Measurements from ENCODE around the gene OR51M1.

OR51M1 gene

DNA sequence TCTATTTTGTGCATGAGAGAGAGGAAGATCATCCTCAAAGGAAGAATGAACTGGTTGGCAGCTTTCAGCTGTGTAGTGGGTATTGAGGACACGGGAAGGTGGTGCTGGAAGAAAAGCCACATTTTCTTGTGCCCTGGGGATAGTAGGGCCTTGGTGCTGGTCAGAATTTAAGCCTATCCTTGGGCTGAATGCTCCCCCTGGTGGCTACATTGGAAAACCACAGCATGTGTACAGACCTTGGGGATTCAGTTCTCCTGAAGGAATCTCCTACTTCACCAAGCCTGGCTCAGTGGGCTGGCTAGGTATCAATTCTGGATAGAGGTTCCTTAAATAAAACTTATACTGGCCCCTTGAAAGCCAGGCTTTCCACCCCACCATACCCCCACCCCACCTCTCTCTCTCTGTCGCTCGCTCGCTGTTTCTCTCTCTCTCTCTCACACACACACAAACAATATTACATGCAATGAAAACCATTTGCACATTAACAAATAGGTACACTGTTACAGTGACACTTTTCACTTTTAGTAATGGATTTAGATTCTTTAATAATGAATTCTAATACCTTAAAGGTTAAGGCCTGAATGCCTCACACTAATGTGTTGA lies 2.8 kb upstream of the OR51M1 start:
- no peak for DNase-seq (ENCODE audit: extremely low read depth in 1 of 2, low read depth in 1 of 2)

DNA sequence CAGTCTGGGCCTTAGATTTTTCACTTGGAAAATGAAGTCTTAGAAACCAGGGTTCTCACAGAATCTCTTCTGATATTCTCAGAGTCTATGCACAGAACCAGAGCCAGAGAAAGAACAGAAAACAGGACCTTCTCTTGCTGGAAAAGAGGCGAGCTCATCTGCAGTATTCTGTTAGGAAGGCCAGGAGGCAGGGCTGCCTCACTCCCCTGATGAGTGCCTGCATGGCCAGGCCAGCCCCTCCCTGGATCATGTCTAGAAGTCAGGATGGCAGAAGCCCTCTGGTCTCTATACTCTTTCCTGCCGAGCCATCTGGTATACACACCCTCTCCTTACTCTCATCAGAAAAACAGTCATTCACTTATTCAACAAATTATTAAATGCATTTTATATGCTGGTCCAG lies 723 bp downstream of the OR51M1 start:
- DNase-seq (ENCODE audit: extremely low read depth in 1 of 2, low read depth in 1 of 2): no peak

DNA sequence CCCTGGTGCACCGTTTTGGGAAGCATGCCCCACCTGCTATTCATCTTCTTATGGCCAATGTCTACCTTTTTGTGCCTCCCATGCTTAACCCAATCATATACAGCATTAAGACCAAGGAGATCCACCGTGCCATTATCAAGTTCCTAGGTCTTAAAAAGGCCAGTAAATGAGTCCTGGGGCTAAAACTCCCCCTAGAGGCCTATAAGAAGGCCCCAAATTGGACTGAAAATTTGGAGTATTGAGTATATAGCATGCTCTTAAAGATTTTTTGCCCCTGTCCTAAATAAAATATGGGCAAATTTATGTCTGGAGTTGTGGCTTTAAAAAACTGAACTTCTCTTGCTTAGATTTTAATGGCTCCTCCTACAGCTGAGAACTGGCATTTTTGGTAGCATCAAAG lies 6.6 kb downstream of the OR51M1 start:
- no peak for DNase-seq (ENCODE audit: extremely low read depth in 1 of 2, low read depth in 1 of 2)

DNA sequence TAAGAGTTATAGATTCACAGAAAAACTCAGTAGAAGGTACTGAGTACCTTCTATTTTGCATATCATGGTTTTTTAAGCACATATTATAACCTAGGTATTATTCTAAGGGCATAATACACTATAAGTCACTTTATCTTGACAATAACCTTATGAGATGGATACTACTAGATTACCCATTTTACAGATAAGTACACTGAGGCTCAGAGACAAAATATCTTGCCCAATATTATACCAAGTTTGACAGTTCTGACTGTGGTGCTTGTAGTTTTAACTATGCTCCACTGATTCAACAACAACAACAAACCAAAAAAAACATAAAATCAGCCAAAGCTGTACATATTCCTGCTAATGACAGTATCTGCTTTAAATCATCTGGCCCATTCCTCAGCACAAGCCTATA lies 10.5 kb downstream of the OR51M1 start:
- DNase-seq (ENCODE audit: extremely low read depth in 1 of 2, low read depth in 1 of 2): no peak

DNA sequence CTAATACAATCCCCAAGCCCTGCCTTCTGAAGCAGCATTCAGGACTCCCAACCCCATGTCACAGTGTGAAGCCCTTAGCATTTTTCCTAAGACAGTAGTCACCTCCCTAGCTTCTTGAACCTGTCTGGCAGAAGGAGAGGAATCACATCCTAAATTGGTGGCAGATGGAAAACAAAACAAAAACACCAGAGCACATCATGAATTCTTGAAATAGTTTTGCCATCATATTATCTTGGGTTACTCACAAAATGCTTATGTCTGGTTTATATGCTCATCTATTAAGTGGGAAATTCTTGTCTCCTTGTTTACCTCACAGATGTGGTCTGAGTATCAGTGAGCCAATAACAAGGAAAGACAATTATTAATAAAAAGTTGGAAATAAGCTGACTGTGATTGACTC lies 15.3 kb downstream of the OR51M1 start:
- no peak for DNase-seq (ENCODE audit: extremely low read depth in 1 of 2, low read depth in 1 of 2)

DNA sequence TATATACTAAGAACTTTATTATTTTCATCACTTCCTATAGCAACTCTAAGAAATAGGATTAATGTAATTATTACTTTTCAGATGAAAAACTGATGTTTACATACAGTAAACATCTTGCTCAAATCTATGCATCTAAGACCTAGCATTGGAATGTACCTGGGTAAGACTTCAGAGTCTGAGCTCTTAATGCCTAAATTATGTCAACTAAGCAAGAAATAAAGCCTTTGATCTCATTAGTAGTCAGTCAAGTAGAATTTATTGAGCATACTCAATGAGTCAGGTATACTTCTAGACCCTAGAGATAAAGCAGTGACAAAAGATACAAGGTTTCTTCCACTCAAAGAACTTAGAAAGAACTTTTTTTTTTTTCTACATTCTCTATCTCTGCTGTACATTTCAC lies 21.6 kb downstream of the OR51M1 start:
- no peak for DNase-seq (ENCODE audit: extremely low read depth in 1 of 2, low read depth in 1 of 2)

DNA sequence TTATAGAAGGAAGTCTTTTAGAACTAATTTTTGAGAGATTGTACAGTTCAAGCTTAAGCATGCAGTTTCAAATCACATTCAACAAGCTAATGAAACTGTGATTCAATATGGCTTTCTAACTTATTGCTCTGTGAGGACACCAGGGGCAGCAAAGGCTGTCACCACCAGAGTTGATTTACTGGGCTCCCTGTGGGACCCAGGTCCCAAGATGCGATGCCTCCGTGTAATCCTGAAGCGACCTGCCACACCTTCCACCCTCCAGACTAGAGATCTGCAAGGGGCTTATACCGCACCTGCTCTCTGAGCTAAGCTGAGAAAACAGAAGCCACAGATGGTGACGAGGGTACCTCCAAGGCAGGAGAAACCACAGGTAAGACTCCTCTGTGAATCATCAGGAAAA lies 37.4 kb downstream of the OR51M1 start:
- no peak for DNase-seq (ENCODE audit: extremely low read depth in 1 of 2, low read depth in 1 of 2)

DNA sequence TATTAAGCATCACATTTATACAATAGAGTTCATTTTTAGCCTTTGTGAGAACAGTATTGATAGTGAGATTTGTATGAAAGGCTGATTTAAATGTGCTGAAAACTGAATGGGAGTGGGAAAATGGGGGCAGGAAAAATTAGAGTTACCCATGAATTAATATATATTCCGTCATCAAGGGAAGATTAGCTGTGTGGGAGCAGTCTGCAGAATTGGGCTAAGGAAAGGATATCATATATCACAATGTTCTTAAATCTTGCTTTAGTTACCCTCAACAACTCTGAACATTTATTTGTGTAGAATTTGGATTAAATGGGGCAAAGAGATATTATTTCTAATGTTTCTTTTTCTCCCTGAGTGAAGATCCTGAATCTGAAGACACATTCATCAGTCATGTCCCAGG lies 38.2 kb downstream of the OR51M1 start, which contains the start of gene OR51Q1:
TSS of gene OR51Q1 (plus strand) at position 301 of the 400 bp plus-strand sequence. CDS start at position 391, 90 bp downstream.
- DNase-seq (ENCODE audit: extremely low read depth in 1 of 2, low read depth in 1 of 2): no peak

DNA sequence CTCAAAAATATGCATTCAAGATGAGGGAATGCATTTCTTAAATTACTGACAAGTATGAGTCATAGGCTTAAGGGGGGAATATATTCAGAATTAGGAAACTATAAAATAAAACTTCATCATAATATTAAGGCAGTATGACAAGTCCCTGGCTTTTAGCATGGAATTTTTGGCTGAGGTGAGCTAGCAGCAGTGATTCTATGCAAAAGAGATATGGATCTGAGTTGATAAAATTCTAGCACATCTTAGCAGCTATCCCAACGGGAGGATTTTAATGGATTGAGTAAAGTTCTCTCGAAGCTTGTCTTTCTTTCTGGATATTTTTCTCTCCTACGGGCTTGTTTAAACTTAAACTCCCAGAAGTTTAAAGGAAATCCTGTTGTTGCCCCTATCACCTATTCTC lies 39.5 kb downstream of the OR51M1 start:
- no peak for DNase-seq (ENCODE audit: extremely low read depth in 1 of 2, low read depth in 1 of 2)

DNA sequence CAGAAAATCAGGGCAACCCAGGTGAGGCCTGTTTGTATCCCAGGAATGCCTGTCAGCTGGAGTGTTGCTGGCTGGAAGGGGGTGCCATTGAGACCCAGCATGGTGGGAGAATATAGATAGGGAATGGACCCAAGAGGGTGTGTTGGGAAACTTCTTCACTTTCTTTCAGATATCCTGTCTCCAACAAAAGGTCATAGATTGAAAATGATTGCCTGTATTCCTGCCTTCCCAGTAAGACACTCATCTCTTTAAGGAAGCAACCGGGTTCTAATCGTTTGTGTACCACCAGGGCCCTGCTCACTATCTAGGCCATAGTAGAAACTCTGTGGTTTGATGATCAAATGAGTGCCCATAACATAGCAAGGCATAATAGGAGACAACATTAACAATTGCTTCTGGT lies 57.8 kb downstream of the OR51M1 start, which contains the start of gene OR51I1:
TSS of gene OR51I1 (minus strand) at position 101 of the 400 bp plus-strand sequence. CDS start at position 101, 0 bp downstream.
- no peak for DNase-seq (ENCODE audit: extremely low read depth in 1 of 2, low read depth in 1 of 2)

All from activated CD8-positive, alpha-beta memory T cell treated with anti-CD3 and anti-CD28 coated beads for 1 hour (primary cell).